ENCODE results near the gene SNRK. TPM values are rescaled to one million over a fixed set of nuclear protein-coding genes. Genes with fewer than 3 reads are reported as not detected.

The SNRK gene
- total and polyA plus RNA-seq, 5 donors from 2014 or later: 40.7 to 158 (median 49.5) TPM

- Histone ChIP-seq H3K27ac (ENCODE audit: insufficient read depth, low read length, poor library complexity, severe bottlenecking) (no peak overlapping the region), H3K27me3 (ENCODE audit: control insufficient read depth, insufficient read depth, low read length) (no peaks in the 10 kb centered on the region), H3K36me3 (ENCODE audit: control insufficient read depth, insufficient read depth, low read length) (peaks cover 88% of the 10 kb centered on the region), H3K4me3 (ENCODE audit: low read depth, low read length) (no peak overlapping the region), H3K9me3 (ENCODE audit: control insufficient read depth in 2 of 2, low read length in 2 of 2) (peaks cover 31 to 39% of the 10 kb centered on the region in 2 experiments), H3K4me1 (ENCODE audit: control insufficient read depth, insufficient read depth, low read length, poor library complexity, severe bottlenecking) (peaks cover 10% of the 10 kb centered on the region)
- no peaks in the 10 kb centered on the region for H3K27me3 Mint-ChIP-seq
- peak overlapping the region in 1 of 4 donors; percentile 32 for H3K4me3 Mint-ChIP-seq
- H3K9me3 Mint-ChIP-seq: peaks cover 0 to 31% (median 6%) of the 10 kb centered on the region in 7 donors
- H3K27ac Mint-ChIP-seq: peak overlapping the region in 2 of 3 donors; percentile 82 to 84
- peaks cover 15 to 28% (median 19%) of the 10 kb centered on the region in 4 donors for H3K4me1 Mint-ChIP-seq
- ATAC-seq (ENCODE audit: low read depth in 2 of 2) (no peak), DNase-seq (no peak)
- H3K36me3 Mint-ChIP-seq: peaks cover 69% of the 10 kb centered on the region
Measured at GRCh38 chr3:43335799-43336198, 49.5 kb downstream of the SNRK start.

DNA sequence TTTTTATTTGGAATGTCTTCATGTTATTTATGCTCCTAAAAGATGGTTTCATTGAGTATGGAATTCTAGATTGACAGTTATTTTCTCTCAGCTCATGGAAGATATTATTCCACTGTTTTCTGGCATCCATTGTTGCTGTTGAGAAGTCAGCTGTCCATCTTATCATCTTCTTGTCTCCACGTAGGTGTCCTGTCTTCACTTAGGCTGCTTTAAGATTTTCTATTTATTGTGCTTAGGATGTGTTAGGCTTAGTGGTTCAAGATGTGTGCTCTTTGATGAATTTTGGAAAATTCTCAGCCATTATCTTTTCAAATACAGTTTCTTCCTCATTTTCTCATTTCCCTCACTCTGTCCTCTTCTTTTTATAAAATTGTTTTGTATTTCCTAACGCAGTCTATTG, 52.0 kb downstream of the SNRK start:
- H3K9me3 Mint-ChIP-seq: peaks cover 0 to 31% (median 5%) of the 10 kb centered on the region in 7 donors
- no peak overlapping the region for H3K27ac ChIP-seq (ENCODE audit: insufficient read depth, low read length, poor library complexity, severe bottlenecking)
- no peaks in the 10 kb centered on the region for H3K27me3 ChIP-seq (ENCODE audit: control insufficient read depth, insufficient read depth, low read length)
- H3K36me3 ChIP-seq (ENCODE audit: control insufficient read depth, insufficient read depth, low read length): peaks cover 95% of the 10 kb centered on the region
- peaks cover 31 to 39% of the 10 kb centered on the region in 2 experiments for H3K9me3 ChIP-seq (ENCODE audit: control insufficient read depth in 2 of 2, low read length in 2 of 2)
- peaks cover 14 to 26% (median 17%) of the 10 kb centered on the region in 4 donors for H3K4me1 Mint-ChIP-seq
- no peaks in the 10 kb centered on the region for H3K27me3 Mint-ChIP-seq
- ATAC-seq (ENCODE audit: low read depth in 2 of 2): no peak
- H3K4me3 ChIP-seq (ENCODE audit: low read depth, low read length): no peak overlapping the region
- H3K36me3 Mint-ChIP-seq: peaks cover 67% of the 10 kb centered on the region
- H3K4me1 ChIP-seq (ENCODE audit: control insufficient read depth, insufficient read depth, low read length, poor library complexity, severe bottlenecking): no peaks in the 10 kb centered on the region
- H3K4me3 Mint-ChIP-seq: no peak overlapping the region
- no peak overlapping the region for H3K27ac Mint-ChIP-seq
- peak in 2 of 3 donors; percentile 12 to 18 for DNase-seq

GRCh38 chr3:43340403-43340802, 54.1 kb downstream of the SNRK start:
- Mint-ChIP-seq H3K27me3 (no peaks in the 10 kb centered on the region), H3K4me3 (no peak overlapping the region), H3K9me3 (peaks cover 0 to 27% (median 4%) of the 10 kb centered on the region in 7 donors), H3K4me1 (peaks cover 16 to 40% (median 35%) of the 10 kb centered on the region in 4 donors), H3K36me3 (peaks cover 76% of the 10 kb centered on the region), H3K27ac (no peak overlapping the region)
- Histone ChIP-seq H3K27ac (ENCODE audit: insufficient read depth, low read length, poor library complexity, severe bottlenecking) (no peak overlapping the region), H3K27me3 (ENCODE audit: control insufficient read depth, insufficient read depth, low read length) (no peaks in the 10 kb centered on the region), H3K36me3 (ENCODE audit: control insufficient read depth, insufficient read depth, low read length) (peaks cover 93% of the 10 kb centered on the region), H3K9me3 (ENCODE audit: control insufficient read depth in 2 of 2, low read length in 2 of 2) (peaks cover 26 to 34% of the 10 kb centered on the region in 2 experiments), H3K4me1 (ENCODE audit: control insufficient read depth, insufficient read depth, low read length, poor library complexity, severe bottlenecking) (peaks cover 10% of the 10 kb centered on the region), H3K4me3 (ENCODE audit: low read depth, low read length) (no peak overlapping the region)
- ATAC-seq (ENCODE audit: low read depth in 2 of 2) (no peak), DNase-seq (no peak)

DNA sequence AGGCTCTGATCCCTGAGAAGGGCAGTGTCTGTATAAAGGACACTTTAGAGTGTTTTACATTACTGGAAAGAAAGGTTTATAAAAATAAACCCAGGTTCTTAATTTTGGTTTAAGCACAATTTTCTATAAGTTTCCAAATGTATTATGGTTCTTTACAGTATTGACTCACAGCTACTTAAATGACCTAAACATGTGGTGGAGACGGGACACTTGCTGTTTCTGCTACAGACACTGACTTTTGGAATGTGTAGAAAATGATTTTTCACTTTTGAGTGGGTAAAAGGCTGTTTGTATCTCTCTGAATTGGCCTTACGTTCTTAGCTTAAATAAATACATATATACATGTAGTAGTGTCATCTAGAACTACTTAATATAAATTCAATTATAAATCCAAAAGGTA, 55.4 kb downstream of the SNRK start:
- H3K27me3 Mint-ChIP-seq: no peaks in the 10 kb centered on the region
- no peaks in the 10 kb centered on the region for H3K27me3 ChIP-seq (ENCODE audit: control insufficient read depth, insufficient read depth, low read length)
- H3K4me3 Mint-ChIP-seq: no peak overlapping the region
- no peak overlapping the region for H3K4me3 ChIP-seq (ENCODE audit: low read depth, low read length)
- H3K9me3 ChIP-seq (ENCODE audit: control insufficient read depth in 2 of 2, low read length in 2 of 2): peaks cover 19 to 25% of the 10 kb centered on the region in 2 experiments
- peaks cover 0 to 16% (median 3%) of the 10 kb centered on the region in 7 donors for H3K9me3 Mint-ChIP-seq
- ATAC-seq (ENCODE audit: low read depth in 2 of 2) (no peak), DNase-seq (no peak)
- H3K27ac ChIP-seq (ENCODE audit: insufficient read depth, low read length, poor library complexity, severe bottlenecking): no peak overlapping the region
- H3K36me3 ChIP-seq (ENCODE audit: control insufficient read depth, insufficient read depth, low read length): peaks cover 88% of the 10 kb centered on the region
- H3K4me1 ChIP-seq (ENCODE audit: control insufficient read depth, insufficient read depth, low read length, poor library complexity, severe bottlenecking): peaks cover 23% of the 10 kb centered on the region
- H3K4me1 Mint-ChIP-seq: peaks cover 25 to 49% (median 43%) of the 10 kb centered on the region in 4 donors
- peaks cover 73% of the 10 kb centered on the region for H3K36me3 Mint-ChIP-seq
- H3K27ac Mint-ChIP-seq: peak overlapping the region in 2 of 3 donors; percentile 15 to 18

DNA sequence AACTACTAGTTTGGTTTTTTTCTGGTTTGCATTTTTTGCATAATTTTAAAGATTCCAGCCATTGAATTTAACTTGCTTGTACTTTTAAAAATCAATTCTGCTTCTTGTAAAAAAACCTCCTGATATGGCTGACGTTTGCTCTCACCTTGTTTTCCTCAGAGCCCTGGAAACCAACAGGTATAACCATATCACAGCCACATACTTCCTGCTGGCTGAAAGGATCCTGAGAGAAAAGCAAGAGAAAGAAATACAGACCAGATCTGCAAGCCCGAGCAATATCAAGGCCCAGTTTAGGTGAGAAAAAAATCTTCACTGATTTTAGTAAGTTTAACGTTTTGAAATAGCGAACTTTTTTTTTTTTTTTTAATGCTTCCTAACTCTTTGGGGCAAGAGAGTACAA, 56.8 kb downstream of the SNRK start:
- Histone ChIP-seq H3K27me3 (ENCODE audit: control insufficient read depth, insufficient read depth, low read length) (no peaks in the 10 kb centered on the region), H3K9me3 (ENCODE audit: control insufficient read depth in 2 of 2, low read length in 2 of 2) (peaks cover 11 to 12% of the 10 kb centered on the region in 2 experiments), H3K27ac (ENCODE audit: insufficient read depth, low read length, poor library complexity, severe bottlenecking) (no peak overlapping the region), H3K4me1 (ENCODE audit: control insufficient read depth, insufficient read depth, low read length, poor library complexity, severe bottlenecking) (peaks cover 34% of the 10 kb centered on the region), H3K36me3 (ENCODE audit: control insufficient read depth, insufficient read depth, low read length) (peaks cover 87% of the 10 kb centered on the region), H3K4me3 (ENCODE audit: low read depth, low read length) (no peak overlapping the region)
- ATAC-seq (ENCODE audit: low read depth in 2 of 2) (no peak), DNase-seq (no peak)
- Mint-ChIP-seq H3K4me3 (peak overlapping the region in 3 of 4 donors; percentile 16 to 54 (median 22)), H3K4me1 (peaks cover 30 to 61% (median 51%) of the 10 kb centered on the region in 4 donors), H3K9me3 (peaks cover 0 to 14% (median 3%) of the 10 kb centered on the region in 7 donors), H3K27me3 (no peaks in the 10 kb centered on the region), H3K27ac (peak overlapping the region in 1 of 3 donors; percentile 78), H3K36me3 (peaks cover 76% of the 10 kb centered on the region)

DNA sequence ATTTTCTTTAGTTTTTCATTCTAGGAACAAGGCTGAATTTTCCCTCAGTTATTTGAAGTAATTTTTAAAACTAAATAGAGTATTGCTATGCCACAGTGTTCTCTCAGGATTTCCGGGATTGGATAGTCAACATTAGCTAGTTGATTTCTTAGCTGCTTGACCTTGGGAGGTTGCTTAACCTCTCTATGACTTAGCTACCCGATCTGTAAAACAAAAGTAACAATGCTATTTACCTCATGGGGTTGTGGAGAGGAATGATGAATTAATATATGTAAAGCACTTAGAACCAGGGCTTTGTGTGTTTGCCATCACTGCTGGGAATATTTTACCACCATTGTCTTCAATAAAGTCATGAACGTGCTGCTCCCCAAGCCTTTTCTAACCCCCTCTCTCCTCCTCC, 57.5 kb downstream of the SNRK start:
- no peaks in the 10 kb centered on the region for H3K27me3 ChIP-seq (ENCODE audit: control insufficient read depth, insufficient read depth, low read length)
- H3K9me3 ChIP-seq (ENCODE audit: control insufficient read depth in 2 of 2, low read length in 2 of 2): peaks cover 5 to 6% of the 10 kb centered on the region in 2 experiments

DNA sequence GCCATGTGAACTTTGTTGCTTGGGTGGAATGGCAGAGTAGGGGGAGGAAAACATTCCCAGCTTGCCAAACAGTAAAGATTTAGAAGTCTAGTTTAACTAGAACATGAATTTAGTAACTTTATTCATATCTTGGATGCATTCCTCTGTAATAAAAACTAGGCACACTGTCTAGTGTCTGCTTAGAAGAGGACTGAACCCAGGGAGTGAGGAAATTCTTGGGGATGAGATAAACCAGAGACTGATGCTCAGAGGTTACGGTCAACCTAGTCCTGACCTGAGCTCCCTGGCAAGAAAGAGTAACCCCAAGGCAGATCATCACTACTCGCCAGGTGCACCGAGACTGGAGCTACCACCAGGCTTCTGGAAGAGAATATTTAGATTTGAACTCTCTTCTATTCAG, 58.2 kb downstream of the SNRK start:
- peaks cover 30 to 72% (median 55%) of the 10 kb centered on the region in 4 donors for H3K4me1 Mint-ChIP-seq
- peaks cover 0 to 5% (median 0%) of the 10 kb centered on the region in 7 donors for H3K9me3 Mint-ChIP-seq
- no peaks in the 10 kb centered on the region for H3K27me3 Mint-ChIP-seq
- DNase-seq (no peak), ATAC-seq (ENCODE audit: low read depth in 2 of 2) (no peak)
- peaks cover 89% of the 10 kb centered on the region for H3K36me3 ChIP-seq (ENCODE audit: control insufficient read depth, insufficient read depth, low read length)
- no peak overlapping the region for H3K4me3 Mint-ChIP-seq
- H3K36me3 Mint-ChIP-seq: peaks cover 75% of the 10 kb centered on the region
- no peak overlapping the region for H3K4me3 ChIP-seq (ENCODE audit: low read depth, low read length)
- H3K27ac ChIP-seq (ENCODE audit: insufficient read depth, low read length, poor library complexity, severe bottlenecking): no peak overlapping the region
- peak overlapping the region; percentile 78 to 91 (median 80) for H3K27ac Mint-ChIP-seq
- H3K9me3 ChIP-seq (ENCODE audit: control insufficient read depth in 2 of 2, low read length in 2 of 2): no peaks in the 10 kb centered on the region
- H3K4me1 ChIP-seq (ENCODE audit: control insufficient read depth, insufficient read depth, low read length, poor library complexity, severe bottlenecking): peaks cover 38% of the 10 kb centered on the region
- H3K27me3 ChIP-seq (ENCODE audit: control insufficient read depth, insufficient read depth, low read length): no peaks in the 10 kb centered on the region

More for the DNA sequence above, 57.5 kb downstream of the SNRK start:
- Mint-ChIP-seq H3K27me3 (no peaks in the 10 kb centered on the region), H3K27ac (peak overlapping the region in 2 of 3 donors; percentile 15 to 78), H3K4me3 (no peak overlapping the region), H3K4me1 (peaks cover 30 to 68% (median 53%) of the 10 kb centered on the region in 4 donors), H3K36me3 (peaks cover 76% of the 10 kb centered on the region), H3K9me3 (peaks cover 0 to 7% (median 1%) of the 10 kb centered on the region in 7 donors)
- Histone ChIP-seq H3K4me3 (ENCODE audit: low read depth, low read length) (no peak overlapping the region), H3K36me3 (ENCODE audit: control insufficient read depth, insufficient read depth, low read length) (peaks cover 87% of the 10 kb centered on the region), H3K4me1 (ENCODE audit: control insufficient read depth, insufficient read depth, low read length, poor library complexity, severe bottlenecking) (peaks cover 38% of the 10 kb centered on the region), H3K27ac (ENCODE audit: insufficient read depth, low read length, poor library complexity, severe bottlenecking) (no peak overlapping the region)
- DNase-seq (no peak), ATAC-seq (ENCODE audit: low read depth in 2 of 2) (no peak)

DNA sequence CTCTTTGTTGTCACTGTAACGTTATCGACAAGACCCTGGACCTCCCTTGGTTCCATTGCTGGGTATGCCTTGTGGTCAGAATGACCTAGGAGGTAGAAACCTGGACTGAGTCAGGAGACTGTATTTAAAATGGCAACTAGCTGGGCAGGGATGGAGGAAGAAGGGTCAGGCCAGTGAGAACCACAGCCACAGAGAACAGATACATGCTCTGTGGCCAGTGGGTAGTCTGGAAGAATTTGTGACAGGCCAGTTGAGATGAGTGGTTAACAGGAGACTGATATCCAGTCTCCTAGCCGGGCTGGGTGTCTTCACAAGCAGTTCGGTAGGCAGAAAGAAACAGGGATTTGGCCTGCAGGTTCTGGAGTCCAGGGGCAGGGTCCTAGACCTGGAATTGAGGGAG, 58.9 kb downstream of the SNRK start:
- no peak for DNase-seq
- peaks cover 38% of the 10 kb centered on the region for H3K4me1 ChIP-seq (ENCODE audit: control insufficient read depth, insufficient read depth, low read length, poor library complexity, severe bottlenecking)
- peak overlapping the region; percentile 74 to 95 (median 95) for H3K27ac Mint-ChIP-seq
- peaks cover 25 to 70% (median 51%) of the 10 kb centered on the region in 4 donors for H3K4me1 Mint-ChIP-seq
- H3K36me3 Mint-ChIP-seq: peaks cover 77% of the 10 kb centered on the region
- H3K9me3 Mint-ChIP-seq: peaks cover 0 to 2% (median 0%) of the 10 kb centered on the region in 7 donors
- peak overlapping the region; percentile 39 for H3K27ac ChIP-seq (ENCODE audit: insufficient read depth, low read length, poor library complexity, severe bottlenecking)
- H3K27me3 ChIP-seq (ENCODE audit: control insufficient read depth, insufficient read depth, low read length): no peaks in the 10 kb centered on the region
- H3K27me3 Mint-ChIP-seq: no peaks in the 10 kb centered on the region
- peak overlapping the region; percentile 8 to 82 (median 51) for H3K4me3 Mint-ChIP-seq
- ATAC-seq (ENCODE audit: low read depth in 2 of 2): no peak
- peaks cover 0 to 1% of the 10 kb centered on the region in 2 experiments for H3K9me3 ChIP-seq (ENCODE audit: control insufficient read depth in 2 of 2, low read length in 2 of 2)
- H3K4me3 ChIP-seq (ENCODE audit: low read depth, low read length): peak overlapping the region; percentile 7
- H3K36me3 ChIP-seq (ENCODE audit: control insufficient read depth, insufficient read depth, low read length): peaks cover 90% of the 10 kb centered on the region
